ENCODE results near the gene HASPIN. TPM values are rescaled to one million over a fixed set of nuclear protein-coding genes. Genes with fewer than 3 reads are reported as not detected.

The HASPIN gene
- total RNA-seq, 1 experiment from 2014 or later, result 26.8 TPM

- no peaks in the 10 kb centered on the region for H3K9me3 ChIP-seq (ENCODE audit: insufficient read depth, low read depth)
- no peak overlapping the region for H3K4me2 ChIP-seq
- TF ChIP-seq EZH2 (IDR thresholded peaks at IDR 0.05; ENCODE audit: low read depth) (no peak), CTCF (conservative IDR thresholded peaks at IDR 0.05) (no peak)
- H3K4me1 ChIP-seq (replicated peaks; ENCODE audit: insufficient read depth), result no peaks in the 10 kb centered on the region
- H3K27me3 ChIP-seq (ENCODE audit: insufficient read depth, low read depth), result no peaks in the 10 kb centered on the region; the same call in 1 of the 2 replicates
- intact Hi-C loops (cut with micrococcal nuclease; ENCODE audit: unreplicated experiment), result no loop called here
- no peak overlapping the region for H3K4me3 ChIP-seq
- no TSS peak for BruUV-seq (replicated peaks)
- ChIA-PET CTCF (no interaction called here), POLR2A (ENCODE audit: unreplicated experiment) (interaction anchor here (0.7 kb wide), 1 partner anchor 104 kb away, joined by 4 read pairs; no protein-coding TSS in a partner anchor)
- DNase-seq, result no peak
- no peaks in the 10 kb centered on the region for H3K79me2 ChIP-seq (ENCODE audit: low read depth)
- no peaks in the 10 kb centered on the region for H3K36me3 ChIP-seq (ENCODE audit: low read depth)
- H4K20me1 ChIP-seq (ENCODE audit: insufficient read depth), result no peaks in the 10 kb centered on the region
- H2AFZ ChIP-seq, result no peak overlapping the region
- H3F3A ChIP-seq (ENCODE audit: insufficient read depth, low read depth), result 0 out of 2 replicates have a peak, but pooled peaks cover 4% of the 10 kb centered on the region
- H3K27ac ChIP-seq, result no peak overlapping the region
- no peaks in the 10 kb centered on the region for H3K9me2 ChIP-seq (ENCODE audit: insufficient read depth)
Observed at GRCh38 chr17:3747805-3748204, 24.1 kb downstream of the HASPIN start.

- intact Hi-C loops (cut with micrococcal nuclease; ENCODE audit: unreplicated experiment), result no loop called here
- H3K27ac ChIP-seq, result no peak overlapping the region
- no peaks in the 10 kb centered on the region; the same call in 1 of the 2 replicates for H3K27me3 ChIP-seq (ENCODE audit: insufficient read depth, low read depth)
- no peaks in the 10 kb centered on the region for H3K9me3 ChIP-seq (ENCODE audit: insufficient read depth, low read depth)
- POLR2A ChIA-PET (ENCODE audit: unreplicated experiment), result no interaction called here
- no peaks in the 10 kb centered on the region for H3K9me2 ChIP-seq (ENCODE audit: insufficient read depth)
- 0 out of 2 replicates have a peak, but pooled peaks cover 4% of the 10 kb centered on the region for H3F3A ChIP-seq (ENCODE audit: insufficient read depth, low read depth)
- DNase-seq, result no peak
- no peaks in the 10 kb centered on the region for H3K36me3 ChIP-seq (ENCODE audit: low read depth)
- no peaks in the 10 kb centered on the region for H3K4me1 ChIP-seq (replicated peaks; ENCODE audit: insufficient read depth)
- no peaks in the 10 kb centered on the region for H3K79me2 ChIP-seq (ENCODE audit: low read depth)
- H2AFZ ChIP-seq, result no peak overlapping the region
- no peak for TF ChIP-seq EZH2 (IDR thresholded peaks at IDR 0.05; ENCODE audit: low read depth)
- TF ChIP-seq CTCF (conservative IDR thresholded peaks at IDR 0.05), result no peak
- CTCF ChIA-PET, result no interaction called here
- no peak overlapping the region for H3K4me2 ChIP-seq
- H4K20me1 ChIP-seq (ENCODE audit: insufficient read depth), result no peaks in the 10 kb centered on the region
- no TSS peak for BruUV-seq (replicated peaks)
- no peak overlapping the region for H3K4me3 ChIP-seq
Observed at GRCh38 chr17:3748576-3748975, 24.9 kb downstream of the HASPIN start.

GRCh38 chr17:3750296-3750695 is 26.6 kb downstream of the HASPIN start:
- Histone ChIP-seq H3K79me2 (ENCODE audit: low read depth) (no peaks in the 10 kb centered on the region), H3K4me2 (no peak overlapping the region), H3K36me3 (ENCODE audit: low read depth) (no peaks in the 10 kb centered on the region), H3K4me3 (no peak overlapping the region), H3K27ac (no peak overlapping the region), H3K9me2 (ENCODE audit: insufficient read depth) (no peaks in the 10 kb centered on the region), H3K4me1 (replicated peaks; ENCODE audit: insufficient read depth) (0 out of 2 replicates have a peak, but pooled peaks cover 2% of the 10 kb centered on the region), H4K20me1 (ENCODE audit: insufficient read depth) (no peaks in the 10 kb centered on the region), H2AFZ (no peak overlapping the region), H3K27me3 (ENCODE audit: insufficient read depth, low read depth) (no peaks in the 10 kb centered on the region; the same call in 1 of the 2 replicates), H3K9me3 (ENCODE audit: insufficient read depth, low read depth) (no peaks in the 10 kb centered on the region), H3F3A (ENCODE audit: insufficient read depth, low read depth) (0 out of 2 replicates have a peak, but pooled peaks cover 1% of the 10 kb centered on the region)
- no peak for DNase-seq
- BruUV-seq (replicated peaks), result no TSS peak
- TF ChIP-seq CTCF (conservative IDR thresholded peaks at IDR 0.05) (no peak), EZH2 (IDR thresholded peaks at IDR 0.05; ENCODE audit: low read depth) (no peak)
- ChIA-PET POLR2A (ENCODE audit: unreplicated experiment) (no interaction called here), CTCF (interaction anchor here (0.6 kb wide), 1 partner anchor 230 kb away, joined by 3 read pairs; no protein-coding TSS in a partner anchor)
- intact Hi-C loops (cut with micrococcal nuclease; ENCODE audit: unreplicated experiment), result no loop called here

All from PC-9 (cell line).